D721Med (cell line): ENCODE measurements around the gene USP12.
"Not testable (repeated sequence)": the region's sequence is repeated elsewhere in the genome, so short reads cannot be mapped to it uniquely, and the experiment has no call there.

ENCODE experiments used
- DNase-seq: peaks from one replicate; pipeline ENCODE4 v3.0.0; 2011; ENCODE audit warnings: low spot score; ENCODE audit not compliant: insufficient read length
- FAIRE-seq: peaks from 2 replicates; lab custom pipeline; 2011; peaks lifted over from hg19 to GRCh38; lab: Jason Lieb, UNC
- TF ChIP-seq, protein P1 (sequence below): IDR thresholded peaks from 2 replicates; pipeline ENCODE4 v1.5.1; 2012; ENCODE audit warnings: mild to moderate bottlenecking, control low read depth; ENCODE audit not compliant: insufficient read depth; ENCODE audit errors: missing control alignments

Gene USP12

DNA sequence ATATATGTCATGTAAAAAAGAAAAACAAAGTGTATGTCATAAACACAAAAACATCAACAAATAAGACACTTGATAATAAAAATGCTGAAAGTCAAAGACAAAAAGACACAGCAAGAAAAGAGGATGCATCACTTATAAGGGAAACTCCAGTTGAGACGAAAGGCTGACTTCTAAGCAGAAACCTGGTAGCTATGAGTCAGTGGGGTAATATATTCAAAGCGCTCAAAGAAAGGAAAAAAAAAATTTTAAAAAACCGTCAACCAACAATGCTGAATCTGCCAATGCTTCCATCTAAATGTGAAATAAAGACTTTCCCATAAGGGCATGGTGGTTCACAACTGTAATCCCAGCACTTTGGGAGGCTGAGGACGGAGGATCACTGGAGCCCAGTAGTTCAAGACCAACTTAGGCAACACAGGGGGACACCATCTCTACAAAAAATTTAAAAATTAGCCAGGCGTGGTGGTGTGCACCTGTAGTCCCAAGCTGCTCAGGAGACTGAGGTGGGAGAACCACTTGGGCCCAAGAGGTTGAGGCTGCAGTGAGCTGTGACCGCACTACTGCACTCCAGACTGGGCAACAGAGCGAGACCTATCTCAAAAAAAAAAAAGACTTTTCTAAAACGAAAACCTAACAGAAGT, 24.0 kb downstream of the USP12 start:
- FAIRE-seq (no peak), DNase-seq (no peak)
- TF ChIP-seq, protein P1, sequence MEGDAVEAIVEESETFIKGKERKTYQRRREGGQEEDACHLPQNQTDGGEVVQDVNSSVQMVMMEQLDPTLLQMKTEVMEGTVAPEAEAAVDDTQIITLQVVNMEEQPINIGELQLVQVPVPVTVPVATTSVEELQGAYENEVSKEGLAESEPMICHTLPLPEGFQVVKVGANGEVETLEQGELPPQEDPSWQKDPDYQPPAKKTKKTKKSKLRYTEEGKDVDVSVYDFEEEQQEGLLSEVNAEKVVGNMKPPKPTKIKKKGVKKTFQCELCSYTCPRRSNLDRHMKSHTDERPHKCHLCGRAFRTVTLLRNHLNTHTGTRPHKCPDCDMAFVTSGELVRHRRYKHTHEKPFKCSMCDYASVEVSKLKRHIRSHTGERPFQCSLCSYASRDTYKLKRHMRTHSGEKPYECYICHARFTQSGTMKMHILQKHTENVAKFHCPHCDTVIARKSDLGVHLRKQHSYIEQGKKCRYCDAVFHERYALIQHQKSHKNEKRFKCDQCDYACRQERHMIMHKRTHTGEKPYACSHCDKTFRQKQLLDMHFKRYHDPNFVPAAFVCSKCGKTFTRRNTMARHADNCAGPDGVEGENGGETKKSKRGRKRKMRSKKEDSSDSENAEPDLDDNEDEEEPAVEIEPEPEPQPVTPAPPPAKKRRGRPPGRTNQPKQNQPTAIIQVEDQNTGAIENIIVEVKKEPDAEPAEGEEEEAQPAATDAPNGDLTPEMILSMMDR = no peak

DNA sequence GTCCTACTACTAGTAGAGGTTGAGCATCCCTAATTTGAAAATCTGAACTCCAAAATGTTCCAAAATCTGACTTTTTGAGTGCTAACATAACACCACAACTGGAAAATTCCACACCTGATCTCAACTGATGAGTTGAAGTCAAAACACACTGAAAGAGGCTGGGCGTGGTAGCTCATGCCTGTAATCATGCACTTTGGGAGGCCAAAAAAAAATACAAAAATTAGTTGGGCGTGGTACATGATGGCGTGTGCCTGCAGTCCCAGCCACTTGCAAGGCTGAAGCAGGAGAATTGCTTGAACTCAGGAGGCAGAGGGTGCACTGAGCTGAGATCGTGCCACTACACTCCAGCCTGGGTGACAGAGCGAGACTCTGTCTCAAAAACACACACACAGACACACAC, 29.9 kb downstream of the USP12 start:
- no peak for FAIRE-seq
- TF ChIP-seq, protein P1 = no peak
- DNase-seq = no peak

DNA sequence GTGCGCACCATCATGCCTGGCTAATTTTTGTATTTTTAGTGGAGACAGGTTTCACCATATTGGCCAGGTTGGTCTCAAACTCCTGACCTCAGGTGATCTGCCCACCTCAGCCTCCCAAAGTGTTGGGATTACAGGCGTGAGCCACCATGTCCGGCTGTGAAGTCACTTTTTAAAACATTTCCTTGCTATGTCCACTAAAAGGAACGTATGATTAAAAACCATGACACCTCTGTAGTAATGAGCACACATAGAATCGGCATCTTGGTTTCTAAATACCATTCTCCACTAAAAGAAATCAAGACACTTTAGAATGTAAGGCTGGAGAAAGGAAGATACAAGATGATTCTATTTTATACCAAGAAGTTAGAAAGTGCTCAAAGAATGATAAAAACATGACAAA, 30.5 kb downstream of the USP12 start:
- FAIRE-seq, DNase-seq: not testable (repeated sequence)

DNA sequence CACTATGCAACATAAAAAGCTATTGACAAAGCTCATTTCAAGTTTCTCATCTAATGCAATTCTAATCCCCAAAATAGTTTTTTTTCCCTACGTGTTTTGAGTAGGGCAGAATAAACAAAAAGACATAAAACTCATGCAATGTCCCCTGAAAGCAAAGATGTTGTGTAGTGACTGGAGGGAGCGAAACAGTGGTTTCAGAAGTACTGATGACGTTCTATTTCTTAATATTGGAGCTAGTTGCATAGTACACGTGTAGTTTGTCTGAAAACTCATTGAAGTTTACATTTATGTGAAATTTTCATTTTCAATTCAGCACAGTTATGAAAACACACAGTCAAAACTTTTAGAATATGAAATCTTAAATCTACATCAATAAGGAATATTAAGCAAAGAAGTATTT, 31.6 kb downstream of the USP12 start:
- no peak for DNase-seq
- TF ChIP-seq, protein P1 = no peak
- no peak for FAIRE-seq

DNA sequence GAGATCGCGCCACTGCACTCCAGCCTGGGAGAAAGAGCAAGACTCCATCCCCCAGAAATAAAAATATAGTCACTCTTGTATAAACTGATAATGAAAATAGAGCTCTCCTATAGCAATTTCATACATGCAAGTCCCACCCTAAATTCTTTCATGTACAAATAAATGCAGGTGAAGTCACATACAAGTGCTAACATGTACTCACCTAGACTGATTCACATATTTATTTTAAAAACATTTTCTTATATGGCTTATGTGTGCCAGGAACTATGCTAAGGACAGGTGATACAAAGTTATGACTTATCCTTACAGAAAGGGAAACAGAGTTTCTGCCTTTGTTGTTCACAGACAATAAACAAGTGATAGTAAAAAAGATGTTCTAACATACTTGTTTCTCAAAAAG, 32.0 kb downstream of the USP12 start:
- TF ChIP-seq, protein P1 = no peak
- DNase-seq (no peak), FAIRE-seq (no peak)

DNA sequence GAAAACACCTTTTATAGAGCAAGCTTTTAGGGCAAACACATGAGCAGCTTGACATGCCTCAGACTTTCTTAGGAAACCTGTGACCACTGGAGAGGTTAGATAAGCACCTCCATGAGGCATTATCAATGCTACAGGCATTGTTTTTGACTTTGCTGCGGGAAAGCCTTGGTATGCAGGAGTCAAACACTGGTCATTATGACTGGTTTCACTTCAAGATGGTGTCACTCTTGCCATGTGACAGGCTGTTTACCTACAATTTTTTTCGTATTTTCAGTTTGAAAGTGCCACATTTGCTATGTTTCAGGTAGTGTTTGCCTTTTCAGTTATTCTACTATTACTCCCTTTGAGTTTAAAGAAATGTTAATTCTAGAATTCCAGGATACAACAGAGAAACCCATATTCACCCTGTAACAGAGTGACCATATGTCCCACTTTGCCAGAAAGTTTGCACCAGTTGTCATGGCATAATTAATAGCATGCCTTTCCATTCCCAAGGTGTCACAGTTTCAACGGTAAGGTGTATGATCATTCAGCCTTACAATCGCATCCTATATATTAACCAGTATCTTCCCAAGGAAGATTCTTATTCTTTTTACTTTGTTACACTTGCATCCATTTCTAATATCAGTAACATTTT, 33.0 kb downstream of the USP12 start:
- FAIRE-seq (no peak), DNase-seq (no peak)
- TF ChIP-seq, protein P1 = no peak

DNA sequence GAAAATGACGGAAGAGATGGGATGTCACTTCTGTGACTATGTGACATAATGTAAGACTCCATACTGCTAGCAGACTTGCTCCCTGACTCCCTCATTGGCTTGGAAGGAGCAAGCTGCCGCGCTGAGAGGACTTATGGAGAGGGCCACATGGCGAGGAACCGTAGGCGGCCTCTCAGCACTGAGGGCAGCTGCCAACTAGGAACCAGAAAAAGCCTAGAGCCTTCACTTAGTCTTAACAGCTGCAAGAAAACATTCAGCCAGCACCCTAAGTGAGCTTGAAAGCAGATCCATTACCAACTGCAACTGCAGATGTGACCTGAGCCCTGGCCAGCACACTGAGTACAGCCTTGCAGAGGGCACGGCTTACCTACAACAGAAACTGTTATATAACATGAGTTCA, 33.9 kb downstream of the USP12 start:
- TF ChIP-seq, protein P1 = no peak
- no peak for FAIRE-seq
- DNase-seq = no peak

DNA sequence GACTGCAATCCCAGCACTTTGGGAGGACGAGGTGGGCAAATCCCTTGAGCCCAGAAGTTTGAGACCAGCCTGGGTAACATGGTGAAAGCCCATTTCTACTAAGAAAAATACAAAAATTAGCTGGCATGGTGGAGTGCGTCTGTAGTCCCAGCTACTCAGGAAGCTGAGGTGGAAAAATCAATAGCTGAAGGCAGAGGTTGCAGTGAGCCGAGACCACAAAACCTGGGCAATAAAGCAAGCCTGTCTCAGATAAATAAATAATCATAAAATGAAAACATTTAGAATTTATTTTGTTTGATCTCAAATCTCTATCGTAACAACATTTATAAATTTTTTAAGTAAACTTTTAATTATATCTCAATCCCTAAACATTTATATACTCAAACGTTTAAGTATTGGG, 36.6 kb downstream of the USP12 start:
- TF ChIP-seq, protein P1 = no peak
- DNase-seq (no peak), FAIRE-seq (no peak)
